Activated effector memory CD4-positive, alpha-beta T cell treated with anti-CD3 and anti-CD28 coated beads, Interleukin-2, amount 50 U/mL, for 16 hours (primary cell): ENCODE results near the gene IL20RA.
"Not testable (repeated sequence)": the region's sequence is repeated elsewhere in the genome, so short reads cannot be mapped to it uniquely, and the experiment has no call there.

Source experiments
- DNase-seq: peaks from one replicate; pipeline ENCODE4 v3.0.0-alpha.2; 2020

Gene IL20RA

GRCh38 chr6:136967876-136968752 lies 76.7 kb downstream of the IL20RA start:
- DNase-seq: peak; percentile 83

- DNase-seq: no peak
Observed at GRCh38 chr6:136964398-136964797, 80.4 kb downstream of the IL20RA start.

GRCh38 chr6:136963259-136963658 lies 81.5 kb downstream of the IL20RA start:
- DNase-seq: no peak

GRCh38 chr6:136962661-136963060 lies 82.1 kb downstream of the IL20RA start:
- no peak for DNase-seq

- no peak for DNase-seq
Observed at GRCh38 chr6:136961848-136962247, 82.9 kb downstream of the IL20RA start.

- no peak for DNase-seq
Observed at GRCh38 chr6:136960781-136961180, 84.0 kb downstream of the IL20RA start.

GRCh38 chr6:136959935-136960334 lies 84.8 kb downstream of the IL20RA start:
- not testable (repeated sequence) for DNase-seq

- no peak for DNase-seq
Observed at GRCh38 chr6:136959471-136959891, 85.3 kb downstream of the IL20RA start.

- no peak for DNase-seq
Observed at GRCh38 chr6:136958168-136958567, 86.6 kb downstream of the IL20RA start.

GRCh38 chr6:136956590-136957544 lies 87.9 kb downstream of the IL20RA start:
- no peak for DNase-seq

- DNase-seq: no peak
Observed at GRCh38 chr6:136955123-136955522, 89.6 kb downstream of the IL20RA start.

GRCh38 chr6:136952714-136953260 lies 92.0 kb downstream of the IL20RA start:
- no peak for DNase-seq

GRCh38 chr6:136950436-136951126 lies 94.2 kb downstream of the IL20RA start:
- DNase-seq: no peak
